HG03442 (cell line): Measurements from ENCODE around the gene TTC31.
"Not testable (repeated sequence)": the region's sequence is repeated elsewhere in the genome, so short reads cannot be mapped to it uniquely, and the experiment has no call there.

ENCODE experiments used
- ATAC-seq: cut with Tn5 transposase; IDR thresholded peaks from one replicate; pipeline ENCODE4 v1.9.1; 2021; ENCODE audit warnings: mild to moderate bottlenecking, moderate library complexity; ENCODE audit not compliant: unreplicated experiment

The TTC31 gene

GRCh38 chr2:74483675-74484164, 839 bp downstream of the TTC31 start:
- not testable (repeated sequence) for ATAC-seq

GRCh38 chr2:74486141-74486540, 3.3 kb downstream of the TTC31 start:
- ATAC-seq: no peak

GRCh38 chr2:74488643-74489481, 6.0 kb downstream of the TTC31 start:
- ATAC-seq: no peak

- ATAC-seq: no peak
Measured at GRCh38 chr2:74489906-74490305, 7.0 kb downstream of the TTC31 start.

GRCh38 chr2:74491648-74492544, 9.0 kb downstream of the TTC31 start:
- ATAC-seq: no peak

GRCh38 chr2:74493546-74493945, 10.7 kb downstream of the TTC31 start:
- no peak for ATAC-seq

- no peak for ATAC-seq
Measured at GRCh38 chr2:74495440-74495839, 12.6 kb downstream of the TTC31 start.

GRCh38 chr2:74496997-74497776, 14.3 kb downstream of the TTC31 start:
- ATAC-seq: no peak

GRCh38 chr2:74497777-74498499, 15.1 kb downstream of the TTC31 start:
- no peak for ATAC-seq

GRCh38 chr2:74498500-74499266, 15.8 kb downstream of the TTC31 start:
- ATAC-seq: no peak

GRCh38 chr2:74499267-74499939, 16.5 kb downstream of the TTC31 start, which contains the start of gene LBX2:
Gene LBX2 (minus strand): TSS chr2:74499603. CDS start chr2:74499537, 66 bp downstream.
- no peak for ATAC-seq

GRCh38 chr2:74499940-74500577, 17.2 kb downstream of the TTC31 start:
- no peak for ATAC-seq

- ATAC-seq: no peak
Measured at GRCh38 chr2:74500578-74500946, 17.7 kb downstream of the TTC31 start.

- no peak for ATAC-seq
Measured at GRCh38 chr2:74501335-74502071, 18.6 kb downstream of the TTC31 start.

GRCh38 chr2:74502147-74502719, 19.4 kb downstream of the TTC31 start:
- ATAC-seq: no peak

GRCh38 chr2:74502720-74503505, 20.0 kb downstream of the TTC31 start:
- ATAC-seq: peak; percentile 36
